Gastroesophageal sphincter (tissue), 2 donors: ENCODE data around the gene NBPF1.
"Not testable (repeated sequence)": the region's sequence is repeated elsewhere in the genome, so short reads cannot be mapped to it uniquely, and the experiment has no call there.

ENCODE experiments used
- EP300 ChIP-seq: sonication (generic); formaldehyde crosslinking; IDR thresholded peaks from one replicate; pipeline ENCODE4 v1.6.1; 2017; ENCODE audit warnings: antibody characterized with exemption, mild to moderate bottlenecking
- POLR2A ChIP-seq, 2 donors: fragments of 450-650 bp; IDR thresholded peaks; one replicate each; pipeline ENCODE4 v1.6.1; 2017; ENCODE audit warnings: antibody characterized with exemption in 2 of 2, mild to moderate bottlenecking in 2 of 2, moderate library complexity in 1 of 2

GRCh38 chr1:16559688-16560087 lies 53.7 kb downstream of the NBPF1 start:
- not testable (repeated sequence) for TF ChIP-seq POLR2A (IDR thresholded peaks at IDR 0.05); EP300
